GM18909 (cell line): ENCODE measurements around the gene IGF1R.
"Not testable (repeated sequence)": the region's sequence is repeated elsewhere in the genome, so short reads cannot be mapped to it uniquely, and the experiment has no call there.

Experiments
- ATAC-seq: cut with Tn5 transposase; IDR thresholded peaks from one replicate; pipeline ENCODE4 v1.9.1; 2021; ENCODE audit warnings: mild to moderate bottlenecking; ENCODE audit not compliant: unreplicated experiment, poor library complexity

Gene IGF1R

GRCh38 chr15:98647774-98648653 lies at the start of gene IGF1R:
IGF1R (plus strand) TSS chr15:98648539; CDS start chr15:98649582, 1,043 bp downstream.
- peak; percentile 68 for ATAC-seq

DNA sequence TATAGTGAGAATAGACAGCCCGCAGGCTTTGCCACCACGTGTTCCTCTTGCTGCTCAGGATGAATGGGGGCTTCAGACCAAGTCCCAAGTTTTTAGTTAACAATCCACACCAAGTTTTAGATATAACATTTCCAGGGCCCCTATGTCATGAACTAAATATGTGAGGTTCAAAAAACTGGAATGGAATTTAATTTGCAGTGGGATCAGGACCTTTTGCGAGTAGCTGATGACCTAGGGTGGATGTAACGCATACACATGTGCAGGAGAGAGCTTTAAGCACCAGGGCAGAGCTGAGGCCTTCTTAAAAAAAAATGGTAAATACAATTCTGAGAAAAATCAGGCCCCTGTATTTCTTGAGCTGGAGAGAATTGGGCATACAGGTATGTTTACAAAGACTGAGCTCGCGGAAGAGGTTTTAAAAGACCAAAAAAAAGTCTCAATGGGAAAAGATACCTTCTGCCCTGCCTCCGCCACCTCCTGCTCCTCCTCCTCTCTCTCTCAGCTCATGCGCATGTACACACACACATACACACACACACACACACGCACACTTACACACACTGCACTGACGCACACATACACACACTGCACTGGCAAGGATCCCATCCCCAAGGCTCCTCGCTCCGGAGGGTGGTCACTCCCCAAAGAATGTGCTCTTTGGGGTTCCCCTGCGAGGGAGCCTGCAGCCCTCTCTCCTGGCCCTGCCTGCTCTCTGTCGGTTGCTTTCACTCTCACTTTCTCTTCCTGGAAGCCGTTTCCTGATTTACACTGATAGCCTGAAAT lies 48.2 kb upstream of the IGF1R start:
- peak; percentile 84 for ATAC-seq

GRCh38 chr15:98604983-98605382 lies 43.4 kb upstream of the IGF1R start:
- no peak for ATAC-seq

DNA sequence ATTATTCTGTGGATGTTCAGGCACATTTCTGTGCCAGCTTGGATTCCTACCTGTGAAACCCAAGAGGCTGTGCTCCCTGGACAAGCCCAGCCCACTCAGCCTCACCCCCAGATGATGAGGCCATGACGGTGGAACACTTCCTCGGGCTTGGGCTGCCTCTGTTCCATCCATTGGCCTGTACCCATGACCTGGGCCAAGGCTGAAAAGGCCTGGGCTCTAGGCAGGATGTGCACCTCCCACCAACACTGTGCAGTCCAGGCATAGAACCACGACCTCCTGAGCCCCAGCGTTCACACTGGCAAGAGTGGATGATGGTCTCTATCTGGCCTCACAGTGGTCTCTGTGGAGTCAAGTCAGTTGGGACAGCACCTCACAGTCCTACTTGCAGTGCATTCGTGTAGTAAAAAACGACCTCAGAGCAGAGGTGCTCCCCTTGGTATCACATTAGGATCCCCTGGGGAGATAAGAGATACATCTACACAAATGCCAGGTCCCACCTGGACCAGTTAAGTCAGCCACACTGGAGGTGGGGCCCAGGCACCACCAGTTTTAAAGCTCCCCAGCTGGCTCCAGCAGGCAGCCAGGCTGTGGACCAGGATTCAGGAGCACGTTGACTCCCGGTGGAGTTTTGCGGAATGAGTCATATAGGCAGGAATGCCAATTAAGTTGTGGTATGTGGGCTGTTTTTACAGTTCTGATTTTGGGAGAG lies 39.0 kb upstream of the IGF1R start:
- no peak for ATAC-seq

GRCh38 chr15:98610991-98611390 lies 37.3 kb upstream of the IGF1R start:
- ATAC-seq, result no peak

GRCh38 chr15:98611808-98612207 lies 36.5 kb upstream of the IGF1R start:
- no peak for ATAC-seq

- no peak for ATAC-seq
These were observed 35.7 kb upstream of the IGF1R start for GRCh38 chr15:98612490-98613110.

DNA sequence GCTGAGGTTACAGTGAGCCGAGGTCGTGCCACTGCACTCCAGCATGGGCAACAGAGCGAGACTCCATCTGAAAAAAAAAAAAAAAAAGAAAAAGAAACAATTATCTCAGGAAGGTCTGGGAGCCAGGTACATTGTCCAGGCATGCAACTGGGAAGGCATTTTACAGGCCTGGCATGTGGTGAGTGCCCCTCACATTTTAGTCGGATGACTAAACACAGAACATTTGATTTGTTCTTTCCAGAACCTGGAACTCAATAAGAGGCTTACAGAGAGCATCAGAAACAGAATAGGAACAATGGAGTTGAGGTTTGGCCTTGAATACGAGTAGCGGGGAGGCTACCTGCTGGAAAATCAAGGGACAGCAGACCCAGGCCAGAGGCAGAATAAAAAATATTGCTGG lies 33.7 kb upstream of the IGF1R start:
- ATAC-seq, result no peak

GRCh38 chr15:98616397-98616796 lies 31.9 kb upstream of the IGF1R start:
- no peak for ATAC-seq

GRCh38 chr15:98617328-98617980 lies 30.9 kb upstream of the IGF1R start:
- ATAC-seq, result no peak

DNA sequence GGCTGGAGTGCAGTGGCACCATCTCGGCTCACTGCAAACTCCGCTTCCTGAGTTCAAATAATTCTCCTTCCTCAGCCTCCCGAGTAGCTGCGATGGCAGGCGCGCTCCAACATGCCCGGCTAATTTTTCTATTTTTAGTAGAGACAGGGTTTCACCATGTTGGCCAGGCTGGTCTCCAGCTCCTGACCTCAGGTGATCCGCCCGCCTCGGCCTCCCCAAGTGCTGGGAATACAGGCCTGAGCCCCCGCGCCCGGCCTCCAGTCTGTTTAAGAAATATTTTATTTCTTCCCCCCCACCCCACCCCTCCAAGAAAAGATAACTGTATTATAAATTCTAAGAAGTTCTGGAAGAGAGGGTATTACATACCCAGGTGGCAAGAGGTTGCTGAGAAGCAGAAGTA lies 29.8 kb upstream of the IGF1R start:
- not testable (repeated sequence) for ATAC-seq

DNA sequence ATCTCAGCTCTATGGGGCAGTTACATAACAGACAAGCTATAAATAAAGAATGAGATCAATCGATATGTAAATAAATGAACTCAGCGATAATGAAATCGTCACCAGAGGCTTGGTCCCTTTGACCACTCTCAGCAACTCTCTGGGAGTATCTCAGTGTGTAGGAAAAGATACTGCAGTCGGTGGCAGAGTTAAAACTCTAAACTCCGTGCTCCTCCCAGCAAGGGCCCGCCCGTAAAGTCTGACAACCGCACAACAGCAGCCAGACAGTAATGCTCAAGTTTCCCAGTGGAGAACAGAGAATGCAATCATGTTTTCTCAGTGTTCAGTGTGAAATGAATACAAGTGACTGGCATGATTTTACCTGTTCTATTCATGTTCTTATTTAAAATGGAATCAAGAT lies 28.3 kb upstream of the IGF1R start:
- no peak for ATAC-seq

- ATAC-seq, result no peak
These were observed 27.3 kb upstream of the IGF1R start for GRCh38 chr15:98621021-98621420.

- ATAC-seq, result no peak
These were observed 22.7 kb upstream of the IGF1R start for GRCh38 chr15:98625614-98626013.

- no peak for ATAC-seq
These were observed 22.2 kb upstream of the IGF1R start for GRCh38 chr15:98626153-98626552.

DNA sequence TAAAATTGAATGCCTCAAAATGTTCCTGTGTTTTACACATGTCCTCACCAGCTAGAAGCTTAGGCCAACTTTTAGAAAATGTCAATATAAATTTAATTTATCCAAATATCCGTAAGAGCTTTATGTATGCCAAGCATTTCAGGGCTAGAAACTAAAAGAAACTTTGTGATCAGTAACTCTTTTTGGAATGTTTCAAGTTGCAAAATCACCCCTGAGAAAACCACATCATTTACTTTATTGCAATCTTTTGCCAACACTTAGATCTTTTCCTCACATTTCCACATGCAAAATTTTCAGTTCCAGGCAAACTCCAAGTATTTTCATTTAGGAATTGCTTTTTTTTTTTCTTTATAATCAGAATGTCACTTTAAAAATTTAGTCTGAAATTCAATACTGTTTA lies 20.1 kb upstream of the IGF1R start:
- no peak for ATAC-seq

DNA sequence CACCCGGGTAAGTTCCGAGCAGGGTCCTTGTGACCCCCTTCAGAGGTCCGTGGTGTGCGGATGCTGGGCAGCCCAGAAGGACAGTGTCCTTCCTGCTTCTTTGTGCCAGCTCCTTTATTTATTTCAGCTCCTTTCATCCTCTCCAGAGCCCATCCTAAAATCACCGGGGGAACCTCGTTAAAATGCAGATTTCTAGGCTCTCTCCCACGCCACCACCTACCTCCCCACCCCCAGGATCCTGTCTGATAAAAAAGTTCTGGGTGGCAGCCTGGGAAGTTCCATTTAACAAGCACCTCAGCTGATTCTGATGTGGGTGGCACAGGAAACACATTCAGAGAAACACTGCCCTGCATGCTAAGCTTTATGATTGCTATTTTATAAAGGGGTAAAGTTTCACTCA lies 12.5 kb upstream of the IGF1R start:
- ATAC-seq, result no peak

- ATAC-seq, result no peak
These were observed 5.2 kb upstream of the IGF1R start for GRCh38 chr15:98643115-98643514.

DNA sequence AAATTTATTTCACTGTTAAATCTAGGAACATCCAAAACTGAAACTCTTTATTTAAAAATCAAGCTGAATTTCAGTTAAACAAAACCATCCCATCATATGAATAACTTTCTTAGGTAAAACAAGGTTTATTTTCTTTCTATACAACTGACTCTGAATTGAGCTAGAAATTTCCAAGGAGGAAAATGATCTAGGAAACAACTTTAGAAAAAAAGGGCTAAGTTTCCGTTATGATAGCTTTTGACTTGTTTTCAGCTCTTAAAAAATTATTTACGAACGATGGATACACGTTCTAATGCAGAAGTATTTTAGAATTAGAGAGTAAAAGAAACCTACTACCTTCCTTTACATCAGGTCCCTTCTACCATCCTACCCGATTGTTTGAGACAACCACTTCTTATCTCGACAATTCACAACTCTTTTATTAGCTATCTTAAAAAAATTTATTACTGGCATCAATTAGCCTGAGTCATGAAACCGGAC lies 1.8 kb upstream of the IGF1R start:
- ATAC-seq, result no peak
